Breast epithelium (tissue), 4 donors: ENCODE measurements around the gene IGF1R. TPM values are rescaled to one million over a fixed set of nuclear protein-coding genes. Genes with fewer than 3 reads are reported as not detected.

ENCODE experiments used
- DNase-seq, 2 donors: peaks; one replicate each; pipeline ENCODE4 v3.0.0-alpha.2; 2019; ENCODE audit warnings: low spot score in 2 of 2
- H3K27ac ChIP-seq, 2 donors: fragments of 200-600 bp; sonication (generic) in 1 of 2; one replicate each; pipeline ENCODE4 v1.5.1; 2016 to 2019; ENCODE audit warnings: mild to moderate bottlenecking in 1 of 2
- H3K27me3 ChIP-seq, 2 donors: fragments of 200-600 bp; sonication (generic) in 1 of 2; one replicate each; pipeline versions ENCODE4 v1.5.1 to v1.6.0; 2017 to 2019; ENCODE audit warnings: control low read depth in 1 of 2, mild to moderate bottlenecking in 1 of 2
- H3K36me3 ChIP-seq: fragments of 200-600 bp; one replicate; pipeline ENCODE4 v1.5.1; 2019
- H3K4me1 ChIP-seq, 2 donors: fragments of 200-600 bp; sonication (generic); one replicate each; pipeline ENCODE4 v1.5.1; 2016 to 2019; ENCODE audit warnings: control low read depth in 1 of 2
- H3K4me3 ChIP-seq, 3 donors: fragments of 200-600 bp; sonication (generic); 1 replicate in 2 of 3; 2 replicates in 1 of 3; pipeline ENCODE4 v1.5.1; 2016 to 2019; ENCODE audit warnings: mild to moderate bottlenecking in 3 of 3, moderate library complexity in 2 of 3
- H3K9me3 ChIP-seq, 2 donors: fragments of 200-600 bp; sonication (generic) in 1 of 2; one replicate each; pipeline ENCODE4 v1.5.1; 2016 to 2019; ENCODE audit warnings: control low read depth in 1 of 2
- POLR2A ChIP-seq: fragments of 450-650 bp; IDR thresholded peaks from one replicate; pipeline ENCODE4 v1.6.1; 2016; ENCODE audit warnings: antibody characterized with exemption, mild to moderate bottlenecking, moderate library complexity
- POLR2AphosphoS5 ChIP-seq, 3 donors: sonication (generic); formaldehyde crosslinking; IDR thresholded peaks; one replicate each; pipeline ENCODE4 v1.6.1; 2017; ENCODE audit warnings: antibody characterized with exemption in 3 of 3
- intact Hi-C: fragments of 100-400 bp; cut with DNase I; formaldehyde crosslinking; loops from one replicate; pipeline ENCODE4 v1.15.1; 2023; ENCODE audit warnings: low total_unique reads
- total RNA-seq, 3 donors: library from RNA; depleted of rRNA; stranded (reverse); fragments of >200 nt; gene quantifications; one replicate each; pipeline ENCODE4 v1.1.0, GENCODE V29; 2016
- TF ChIP-seq, protein P1 (sequence below), 3 donors: fragments of 450-650 bp; IDR thresholded peaks; one replicate each; pipeline ENCODE4 v1.5.1; 2016 to 2017; ENCODE audit warnings: antibody characterized with exemption in 3 of 3, mild to moderate bottlenecking in 3 of 3, moderate library complexity in 3 of 3

Gene IGF1R
- total RNA-seq, 3 donors from 2014 or later = 61.8 to 146 (median 103) TPM

DNA sequence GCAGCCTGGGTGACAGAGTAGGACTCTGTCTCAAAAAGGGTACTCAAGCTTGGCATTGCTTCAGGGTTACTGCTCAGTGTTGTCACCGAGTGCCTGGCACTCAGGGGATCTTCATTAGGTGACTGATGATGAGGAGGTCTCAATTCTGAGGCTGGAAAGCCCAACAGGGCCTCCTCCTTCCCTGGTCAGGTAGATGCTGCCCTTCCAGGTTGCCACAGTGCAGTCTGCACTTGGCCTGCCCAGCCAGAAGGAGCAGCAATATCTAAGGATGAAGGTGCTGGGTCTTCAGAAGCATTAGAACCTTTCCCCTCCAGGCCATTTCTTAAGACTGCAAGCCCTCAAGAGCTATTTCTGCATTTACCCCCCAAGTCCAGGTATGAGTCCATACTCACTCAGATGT, 317.3 kb downstream of the IGF1R start:
- TF ChIP-seq POLR2AphosphoS5 (IDR thresholded peaks at IDR 0.05) (no peak), POLR2A (no peak)
- TF ChIP-seq, protein P1, sequence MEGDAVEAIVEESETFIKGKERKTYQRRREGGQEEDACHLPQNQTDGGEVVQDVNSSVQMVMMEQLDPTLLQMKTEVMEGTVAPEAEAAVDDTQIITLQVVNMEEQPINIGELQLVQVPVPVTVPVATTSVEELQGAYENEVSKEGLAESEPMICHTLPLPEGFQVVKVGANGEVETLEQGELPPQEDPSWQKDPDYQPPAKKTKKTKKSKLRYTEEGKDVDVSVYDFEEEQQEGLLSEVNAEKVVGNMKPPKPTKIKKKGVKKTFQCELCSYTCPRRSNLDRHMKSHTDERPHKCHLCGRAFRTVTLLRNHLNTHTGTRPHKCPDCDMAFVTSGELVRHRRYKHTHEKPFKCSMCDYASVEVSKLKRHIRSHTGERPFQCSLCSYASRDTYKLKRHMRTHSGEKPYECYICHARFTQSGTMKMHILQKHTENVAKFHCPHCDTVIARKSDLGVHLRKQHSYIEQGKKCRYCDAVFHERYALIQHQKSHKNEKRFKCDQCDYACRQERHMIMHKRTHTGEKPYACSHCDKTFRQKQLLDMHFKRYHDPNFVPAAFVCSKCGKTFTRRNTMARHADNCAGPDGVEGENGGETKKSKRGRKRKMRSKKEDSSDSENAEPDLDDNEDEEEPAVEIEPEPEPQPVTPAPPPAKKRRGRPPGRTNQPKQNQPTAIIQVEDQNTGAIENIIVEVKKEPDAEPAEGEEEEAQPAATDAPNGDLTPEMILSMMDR (IDR thresholded peaks at IDR 0.05) = no peak
- H3K4me1 ChIP-seq = no peaks in the 10 kb centered on the region
- H3K36me3 ChIP-seq = peaks cover 8% of the 10 kb centered on the region
- no peak overlapping the region for H3K27ac ChIP-seq
- H3K4me3 ChIP-seq = no peak overlapping the region
- DNase-seq = no peak
- H3K9me3 ChIP-seq = peaks cover 11 to 12% of the 10 kb centered on the region in 2 donors
- intact Hi-C loops = no loop called here
- H3K27me3 ChIP-seq = no peaks in the 10 kb centered on the region

DNA sequence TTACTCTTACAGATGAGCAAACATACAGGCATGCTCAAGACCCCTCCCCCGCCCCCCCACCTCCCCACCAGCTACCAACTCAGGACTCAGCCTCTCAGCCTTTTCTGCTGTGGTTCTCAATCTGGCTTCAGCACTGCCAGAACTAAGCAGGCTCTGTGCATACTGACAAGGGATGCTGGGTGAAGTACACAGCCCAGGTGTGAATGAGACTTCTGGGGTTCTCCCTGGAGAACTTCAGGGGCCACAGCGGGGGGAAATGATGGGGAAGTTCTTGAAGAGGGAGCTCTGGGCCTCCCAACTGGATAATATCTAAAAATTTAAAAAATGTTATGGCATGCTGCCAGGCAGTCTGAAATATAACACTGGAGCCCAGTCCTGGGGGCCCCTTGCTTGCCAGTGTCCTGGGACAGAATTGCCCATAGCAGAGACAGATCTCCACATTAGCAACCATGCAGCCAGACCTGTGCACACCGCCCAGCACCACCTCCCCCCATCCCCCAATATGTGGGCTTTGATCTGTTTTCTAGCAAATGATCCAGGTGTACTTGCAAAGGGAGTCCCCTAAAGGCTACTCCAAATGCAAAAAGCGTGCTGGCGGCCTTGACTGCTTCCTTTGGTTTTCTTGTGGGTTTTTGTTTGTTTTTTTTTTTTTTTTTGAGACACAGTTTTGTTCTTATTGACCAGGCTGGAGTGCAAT, 317.9 kb downstream of the IGF1R start:
- TF ChIP-seq POLR2A (no peak), POLR2AphosphoS5 (IDR thresholded peaks at IDR 0.05) (no peak)
- TF ChIP-seq, protein P1 (IDR thresholded peaks at IDR 0.05) = no peak

DNA sequence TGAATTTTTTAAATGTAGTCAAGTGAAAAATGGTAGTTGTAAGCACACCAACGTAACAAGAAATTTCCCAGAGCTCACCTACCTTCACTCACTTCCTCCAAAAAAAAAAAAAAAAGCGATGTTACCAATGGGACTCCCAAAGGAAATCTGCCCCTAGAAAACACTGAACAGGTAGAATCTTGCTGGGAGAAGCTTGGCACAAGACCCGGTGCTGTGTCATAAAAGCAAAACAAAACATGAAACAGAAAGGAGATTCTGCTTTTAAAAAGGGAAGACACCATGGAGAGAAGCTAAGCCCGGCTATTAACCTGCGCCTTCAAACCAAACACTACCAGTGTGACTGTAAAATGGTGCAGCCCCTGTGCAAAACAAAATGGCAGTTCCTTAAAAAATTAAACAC, 318.8 kb downstream of the IGF1R start:
- intact Hi-C loops = no loop called here
- Histone ChIP-seq H3K4me3 (no peak overlapping the region), H3K27me3 (no peaks in the 10 kb centered on the region), H3K9me3 (peaks cover 2 to 5% of the 10 kb centered on the region in 2 donors), H3K27ac (no peak overlapping the region), H3K4me1 (no peaks in the 10 kb centered on the region), H3K36me3 (peaks cover 1% of the 10 kb centered on the region)
- DNase-seq = no peak
- TF ChIP-seq, protein P1 (IDR thresholded peaks at IDR 0.05) = no peak
- TF ChIP-seq POLR2AphosphoS5 (IDR thresholded peaks at IDR 0.05) (no peak), POLR2A (no peak)

More for the DNA sequence above, 317.9 kb downstream of the IGF1R start:
- no peak overlapping the region for H3K27ac ChIP-seq
- H3K9me3 ChIP-seq = peaks cover 11% of the 10 kb centered on the region in 2 donors
- peaks cover 8% of the 10 kb centered on the region for H3K36me3 ChIP-seq
- no peak overlapping the region for H3K4me3 ChIP-seq
- no peaks in the 10 kb centered on the region for H3K27me3 ChIP-seq
- H3K4me1 ChIP-seq = no peaks in the 10 kb centered on the region
- no peak for DNase-seq
- intact Hi-C loops = no loop called here

DNA sequence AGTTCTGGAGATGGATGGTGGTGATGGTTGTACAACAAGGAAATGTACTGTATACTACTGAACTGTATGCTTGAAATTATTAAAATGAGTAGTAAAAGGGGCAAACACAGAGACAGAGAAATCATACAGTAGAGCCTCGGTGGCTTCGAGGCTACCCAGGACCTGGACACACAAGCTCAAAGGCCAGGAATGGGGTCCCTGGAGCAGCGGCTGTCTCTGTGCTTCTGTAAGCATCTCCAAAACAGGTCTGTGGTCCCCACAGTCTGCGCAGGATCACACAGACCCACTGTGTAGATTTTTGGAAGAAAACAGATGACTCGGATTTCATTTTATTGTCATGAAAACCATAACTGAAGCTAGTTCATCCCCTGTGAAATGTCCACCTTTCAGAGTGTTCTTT, 319.6 kb downstream of the IGF1R start:
- intact Hi-C loops = no loop called here
- Histone ChIP-seq H3K36me3 (no peaks in the 10 kb centered on the region), H3K4me1 (no peaks in the 10 kb centered on the region), H3K4me3 (no peak overlapping the region), H3K27me3 (no peaks in the 10 kb centered on the region), H3K27ac (no peak overlapping the region), H3K9me3 (no peaks in the 10 kb centered on the region)
- TF ChIP-seq POLR2AphosphoS5 (IDR thresholded peaks at IDR 0.05) = no peak
- no peak for TF ChIP-seq POLR2A
- TF ChIP-seq, protein P1 (IDR thresholded peaks at IDR 0.05) = no peak
- no peak for DNase-seq

DNA sequence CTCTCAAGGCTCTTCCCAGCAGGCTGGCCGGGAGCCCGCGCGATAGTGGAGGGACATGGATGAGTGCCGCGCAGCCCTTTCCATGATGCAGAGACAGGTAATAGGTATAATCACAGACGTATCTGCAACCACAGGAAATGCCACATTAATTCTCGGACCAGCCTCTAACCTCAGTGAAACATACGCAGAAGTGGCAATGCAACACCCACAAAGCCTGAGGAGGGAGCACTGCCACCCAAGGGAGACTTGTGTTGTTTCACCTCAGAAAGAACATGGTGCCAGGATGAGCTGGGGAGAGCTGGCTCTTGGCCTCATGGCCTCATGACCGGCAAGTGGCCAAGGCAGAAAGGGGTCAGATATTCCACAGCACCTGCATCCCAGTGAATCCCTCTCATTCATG, 320.2 kb downstream of the IGF1R start:
- Histone ChIP-seq H3K4me1 (no peaks in the 10 kb centered on the region), H3K9me3 (no peaks in the 10 kb centered on the region), H3K27me3 (no peaks in the 10 kb centered on the region), H3K4me3 (no peak overlapping the region), H3K27ac (no peak overlapping the region), H3K36me3 (no peaks in the 10 kb centered on the region)
- intact Hi-C loops = no loop called here
- TF ChIP-seq POLR2AphosphoS5 (IDR thresholded peaks at IDR 0.05) (no peak), POLR2A (no peak)
- TF ChIP-seq, protein P1 (IDR thresholded peaks at IDR 0.05) = no peak
- no peak for DNase-seq
